Lower leg skin (tissue), 4 donors: ENCODE measurements around the gene TLR4. TPM values are rescaled to one million over a fixed set of nuclear protein-coding genes. Genes with fewer than 3 reads are reported as not detected.

Source experiments
- DNase-seq, 2 donors: peaks; one replicate each; pipeline ENCODE4 v3.0.0-alpha.2; 2019; ENCODE audit warnings: low spot score in 2 of 2
- H3K4me3 ChIP-seq: fragments of 200-600 bp; sonication (generic); 2 replicates; pipeline ENCODE4 v1.5.1; 2017; ENCODE audit warnings: mild to moderate bottlenecking, low read depth; ENCODE audit not compliant: poor library complexity, severe bottlenecking
- POLR2A ChIP-seq, 2 donors: fragments of 450-650 bp; IDR thresholded peaks; one replicate each; pipeline ENCODE4 v1.6.1; 2016 to 2017; ENCODE audit warnings: antibody characterized with exemption in 2 of 2, mild to moderate bottlenecking in 1 of 2, moderate library complexity in 1 of 2
- WGBS, 2 donors: methylation state at CpG; one replicate each; pipeline ENCODE4 v1.1.5; 2018; 5-methylcytosine and 5-hydroxymethylcytosine counted together
- intact Hi-C: fragments of 100-400 bp; cut with DNase I; formaldehyde crosslinking; loops from one replicate; pipeline ENCODE4 v1.15.0; 2023; ENCODE audit warnings: low total_unique reads
- total RNA-seq, 4 donors: library from RNA; depleted of rRNA; stranded (reverse); fragments of >200 nt; gene quantifications; one replicate each; pipeline ENCODE4 v1.1.0, GENCODE V29; 2016
- TF ChIP-seq, protein P1 (sequence below), 3 donors: fragments of 450-650 bp; IDR thresholded peaks; one replicate each; pipeline ENCODE4 v1.5.1; 2016; ENCODE audit warnings: antibody characterized with exemption in 3 of 3, mild to moderate bottlenecking in 3 of 3, moderate library complexity in 2 of 3

TLR4 gene
- total RNA-seq, 4 donors from 2014 or later = 3.9 to 11.3 (median 5.3) TPM

- 18 to 48% methylated on average over 4 of the region's 4 CpGs for WGBS, 2 donors
Measured at GRCh38 chr9:117763314-117763713, 59.1 kb downstream of the TLR4 start.

GRCh38 chr9:117768750-117769395 is 64.7 kb downstream of the TLR4 start:
- no peak overlapping the region for H3K4me3 ChIP-seq
- intact Hi-C loops = no loop called here
- WGBS, 2 donors = 51 to 59% methylated on average over 4 of the region's 4 CpGs
- no peak for DNase-seq
- TF ChIP-seq, protein P1, sequence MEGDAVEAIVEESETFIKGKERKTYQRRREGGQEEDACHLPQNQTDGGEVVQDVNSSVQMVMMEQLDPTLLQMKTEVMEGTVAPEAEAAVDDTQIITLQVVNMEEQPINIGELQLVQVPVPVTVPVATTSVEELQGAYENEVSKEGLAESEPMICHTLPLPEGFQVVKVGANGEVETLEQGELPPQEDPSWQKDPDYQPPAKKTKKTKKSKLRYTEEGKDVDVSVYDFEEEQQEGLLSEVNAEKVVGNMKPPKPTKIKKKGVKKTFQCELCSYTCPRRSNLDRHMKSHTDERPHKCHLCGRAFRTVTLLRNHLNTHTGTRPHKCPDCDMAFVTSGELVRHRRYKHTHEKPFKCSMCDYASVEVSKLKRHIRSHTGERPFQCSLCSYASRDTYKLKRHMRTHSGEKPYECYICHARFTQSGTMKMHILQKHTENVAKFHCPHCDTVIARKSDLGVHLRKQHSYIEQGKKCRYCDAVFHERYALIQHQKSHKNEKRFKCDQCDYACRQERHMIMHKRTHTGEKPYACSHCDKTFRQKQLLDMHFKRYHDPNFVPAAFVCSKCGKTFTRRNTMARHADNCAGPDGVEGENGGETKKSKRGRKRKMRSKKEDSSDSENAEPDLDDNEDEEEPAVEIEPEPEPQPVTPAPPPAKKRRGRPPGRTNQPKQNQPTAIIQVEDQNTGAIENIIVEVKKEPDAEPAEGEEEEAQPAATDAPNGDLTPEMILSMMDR (IDR thresholded peaks at IDR 0.05) = no peak
- TF ChIP-seq POLR2A (IDR thresholded peaks at IDR 0.05) = no peak

More at GRCh38 chr9:117763314-117763713, 59.1 kb downstream of the TLR4 start:
- no peak for TF ChIP-seq POLR2A (IDR thresholded peaks at IDR 0.05)
- TF ChIP-seq, protein P1 (IDR thresholded peaks at IDR 0.05) = no peak
- H3K4me3 ChIP-seq = no peak overlapping the region
- intact Hi-C loops = no loop called here
- DNase-seq = no peak

GRCh38 chr9:117771136-117771535 is 66.9 kb downstream of the TLR4 start:
- no peak for TF ChIP-seq POLR2A (IDR thresholded peaks at IDR 0.05)
- TF ChIP-seq, protein P1 (IDR thresholded peaks at IDR 0.05) = no peak
- intact Hi-C loops = no loop called here
- DNase-seq = no peak
- 37 to 50% methylated on average over 4 of the region's 4 CpGs for WGBS, 2 donors
- H3K4me3 ChIP-seq = no peak overlapping the region

- DNase-seq = no peak
- no peak overlapping the region for H3K4me3 ChIP-seq
- intact Hi-C loops = no loop called here
- no peak for TF ChIP-seq POLR2A (IDR thresholded peaks at IDR 0.05)
- TF ChIP-seq, protein P1 (IDR thresholded peaks at IDR 0.05) = no peak
- WGBS, 2 donors = 49 to 54% methylated on average over 3 of the region's 3 CpGs
Measured at GRCh38 chr9:117772960-117773359, 68.8 kb downstream of the TLR4 start.
